Neuronal stem cell (in vitro differentiated cells): ENCODE measurements around the gene GRM4.

Source experiments
- DNase-seq: peaks from one replicate; pipeline ENCODE4 v3.0.0-alpha.2; 2013; ENCODE audit warnings: low spot score
- H2AFZ ChIP-seq: one replicate; pipeline ENCODE4 v1.6.1; 2013; ENCODE audit warnings: mild to moderate bottlenecking, low read length, inconsistent platforms
- H2AK5ac ChIP-seq: 2 replicates; pipeline ENCODE4 v1.6.1; 2013; ENCODE audit warnings: low read depth, mild to moderate bottlenecking, inconsistent platforms, low read length, moderate library complexity, mixed read lengths
- H2BK120ac ChIP-seq: 2 replicates; pipeline ENCODE4 v1.6.1; 2013; ENCODE audit warnings: low read depth, mild to moderate bottlenecking, inconsistent platforms, low read length, moderate library complexity, mixed read lengths
- H2BK12ac ChIP-seq: one replicate; pipeline ENCODE4 v1.6.1; 2013; ENCODE audit warnings: low read length, inconsistent platforms
- H2BK15ac ChIP-seq: 2 replicates; pipeline ENCODE4 v1.6.1; 2013; ENCODE audit warnings: mild to moderate bottlenecking, low read length, inconsistent platforms, mixed read lengths
- H2BK5ac ChIP-seq: one replicate; pipeline ENCODE4 v1.6.1; 2013; ENCODE audit warnings: inconsistent platforms, mild to moderate bottlenecking, low read length, moderate library complexity
- H3K14ac ChIP-seq: one replicate; pipeline ENCODE4 v1.6.1; 2013; ENCODE audit warnings: low read length, inconsistent platforms
- H3K18ac ChIP-seq: 2 replicates; pipeline ENCODE4 v1.6.1; 2013; ENCODE audit warnings: low read length, inconsistent platforms
- H3K23ac ChIP-seq: 2 replicates; pipeline ENCODE4 v1.6.1; 2013; ENCODE audit warnings: low read depth, mild to moderate bottlenecking, mixed read lengths, low read length, inconsistent platforms; ENCODE audit not compliant: poor library complexity
- H3K27ac ChIP-seq: replicated peaks from 3 replicates; pipeline ENCODE4 v1.5.1; 2013; ENCODE audit warnings: low read length, inconsistent platforms
- H3K27me3 ChIP-seq, 3 experiments: 2 replicates each; pipeline ENCODE4 v1.6.1; 2013; ENCODE audit warnings: low read length in 3 of 3, mild to moderate bottlenecking in 2 of 3, inconsistent platforms in 1 of 3, low read depth in 1 of 3, mixed read lengths in 1 of 3, moderate library complexity in 1 of 3; ENCODE audit not compliant: control insufficient read depth in 3 of 3, insufficient read depth in 3 of 3
- H3K36me3 ChIP-seq, 2 donors: replicated peaks in 1 of 2; 2 replicates each; pipeline ENCODE4 v1.6.1; 2013; ENCODE audit warnings: low read length in 2 of 2; ENCODE audit not compliant: control insufficient read depth in 2 of 2, insufficient read depth in 2 of 2
- H3K4ac ChIP-seq: 2 replicates; pipeline ENCODE4 v1.6.1; 2013; ENCODE audit warnings: inconsistent platforms, mild to moderate bottlenecking, low read length, moderate library complexity
- H3K4me1 ChIP-seq, 2 donors: 1 replicate in 1 of 2; 2 replicates in 1 of 2; pipeline ENCODE4 v1.6.1; 2013; ENCODE audit warnings: low read length in 2 of 2, low read depth in 1 of 2; ENCODE audit not compliant: control insufficient read depth in 2 of 2, insufficient read depth in 1 of 2
- H3K4me2 ChIP-seq: one replicate; pipeline ENCODE4 v1.6.1; 2013; ENCODE audit warnings: mild to moderate bottlenecking, low read length, inconsistent platforms; ENCODE audit not compliant: insufficient read depth, poor library complexity, severe bottlenecking
- H3K4me3 ChIP-seq, 2 donors: 2 replicates each; pipeline ENCODE4 v1.5.1; 2013; ENCODE audit warnings: low read length in 2 of 2, mild to moderate bottlenecking in 2 of 2, inconsistent platforms in 1 of 2, moderate library complexity in 1 of 2
- H3K79me1 ChIP-seq: one replicate; pipeline ENCODE4 v1.6.1; 2013; ENCODE audit warnings: low read depth, mild to moderate bottlenecking, inconsistent platforms, low read length, moderate library complexity
- H3K9ac ChIP-seq: one replicate; pipeline ENCODE4 v1.6.1; 2013; ENCODE audit warnings: mild to moderate bottlenecking, low read depth, low read length, inconsistent platforms; ENCODE audit not compliant: poor library complexity
- H3K9me3 ChIP-seq, 2 donors: replicated peaks in 1 of 2; 2 replicates each; pipeline versions ENCODE3 to v1.6.1; 2013; ENCODE audit warnings: low read length in 2 of 2, mild to moderate bottlenecking in 2 of 2, inconsistent platforms in 1 of 2, low read depth in 1 of 2, mixed read lengths in 1 of 2, moderate library complexity in 1 of 2; ENCODE audit not compliant: control insufficient read depth in 2 of 2, insufficient read depth in 1 of 2
- H4K8ac ChIP-seq: one replicate; pipeline ENCODE4 v1.6.1; 2013; ENCODE audit warnings: low read depth, mild to moderate bottlenecking, inconsistent platforms, low read length, moderate library complexity
- H4K91ac ChIP-seq: one replicate; pipeline ENCODE4 v1.6.1; 2013; ENCODE audit warnings: low read length, low read depth, mild to moderate bottlenecking, inconsistent platforms; ENCODE audit not compliant: poor library complexity
- WGBS, 2 donors: extraction: QIAGEN DNeasy Blood & Tissue Kit; methylation state at CpG; one replicate each; pipeline ENCODE4 v1.1.7; 2013; ENCODE audit warnings: missing lambda C conversion rate in 2 of 2, mixed read lengths in 1 of 2; ENCODE audit not compliant: insufficient read length in 2 of 2, insufficient replicate concordance in 1 of 2; ENCODE audit errors: extremely low coverage in 2 of 2; 5-methylcytosine and 5-hydroxymethylcytosine counted together

The GRM4 gene

DNA sequence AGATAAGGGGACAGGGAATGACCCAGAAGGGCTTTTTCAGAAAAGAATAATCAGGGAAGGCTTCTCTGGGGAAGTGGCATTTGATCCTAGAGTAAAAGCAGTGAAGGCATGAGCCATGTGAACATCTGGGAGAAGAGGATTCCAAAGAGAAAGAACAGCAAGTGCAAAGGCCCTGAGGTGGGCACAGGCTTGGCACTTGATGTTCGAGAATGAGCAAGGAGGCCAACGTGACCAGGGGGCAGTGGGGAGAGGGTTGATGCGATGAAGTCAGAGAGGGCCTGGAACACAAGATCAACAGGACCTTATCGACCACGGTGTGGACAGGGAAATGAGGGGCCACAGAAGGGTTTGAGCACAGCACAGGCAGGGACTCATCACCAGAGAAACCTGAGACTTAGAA, 5.8 kb downstream of the GRM4 start:
- Histone ChIP-seq H2BK120ac (no peak overlapping the region), H3K9me3 (no peaks in the 10 kb centered on the region), H3K18ac (no peak overlapping the region), H2BK12ac (no peak overlapping the region), H4K91ac (no peak overlapping the region), H3K14ac (no peak overlapping the region), H2BK15ac (no peak overlapping the region), H3K79me1 (no peaks in the 10 kb centered on the region), H3K9ac (no peak overlapping the region), H3K4me1 (peaks cover 13 to 17% of the 10 kb centered on the region in 2 donors), H3K4me2 (no peak overlapping the region), H2BK5ac (no peak overlapping the region), H2AK5ac (peak overlapping the region; percentile 12), H3K27ac (no peak overlapping the region), H3K4ac (no peak overlapping the region), H2AFZ (no peak overlapping the region), H3K4me3 (no peak overlapping the region), H3K27me3 (peaks cover 7 to 91% (median 24%) of the 10 kb centered on the region in 3 experiments), H3K23ac (no peak overlapping the region), H3K36me3 (no peaks in the 10 kb centered on the region), H4K8ac (no peak overlapping the region)
- WGBS, 2 donors: no CpG with 5 or more reads among the region's 5 CpGs
- DNase-seq: no peak

DNA sequence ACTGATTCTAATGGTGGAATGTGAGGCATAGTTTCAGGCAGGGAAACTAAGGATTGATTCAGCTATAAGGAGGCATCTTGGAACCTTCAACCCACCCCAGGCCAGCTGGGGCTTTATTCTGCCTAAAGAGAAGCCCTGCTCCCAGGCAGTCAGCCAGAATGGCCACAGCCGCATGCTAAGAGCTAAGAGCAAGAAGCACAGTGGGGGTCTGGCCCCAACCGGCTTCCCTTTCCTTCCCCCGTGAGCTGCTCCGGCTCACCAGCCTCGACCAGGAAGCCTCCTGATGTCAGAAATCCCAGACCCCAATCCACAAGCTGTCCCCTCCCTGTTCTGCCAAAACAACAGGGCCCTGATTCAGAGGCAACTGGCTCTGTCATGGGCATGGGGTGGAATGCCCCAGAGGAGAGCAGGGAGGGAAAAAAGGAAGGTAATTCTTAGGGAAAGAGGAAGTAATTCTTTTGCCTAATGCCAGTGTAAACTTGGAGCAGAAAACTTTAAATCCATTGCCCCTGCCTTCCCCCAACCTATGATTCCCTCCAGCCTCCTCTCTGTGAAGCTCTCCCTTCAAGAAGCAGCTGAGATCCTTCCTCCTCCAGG, 6.9 kb downstream of the GRM4 start:
- Histone ChIP-seq H2BK15ac (no peak overlapping the region), H3K18ac (peak overlapping the region; percentile 18), H3K9ac (no peak overlapping the region), H3K23ac (no peak overlapping the region), H3K79me1 (no peaks in the 10 kb centered on the region), H3K4me1 (peaks cover 4 to 16% of the 10 kb centered on the region in 2 donors), H3K9me3 (no peaks in the 10 kb centered on the region), H3K4me2 (no peak overlapping the region), H3K14ac (no peak overlapping the region), H2BK5ac (no peak overlapping the region), H3K4me3 (no peak overlapping the region), H2BK12ac (no peak overlapping the region), H3K4ac (no peak overlapping the region), H3K27me3 (peaks cover 0 to 82% (median 13%) of the 10 kb centered on the region in 3 experiments), H3K27ac (no peak overlapping the region), H2AK5ac (no peak overlapping the region), H2AFZ (no peak overlapping the region), H3K36me3 (no peaks in the 10 kb centered on the region), H2BK120ac (no peak overlapping the region), H4K91ac (no peak overlapping the region), H4K8ac (no peak overlapping the region)
- no peak for DNase-seq
- WGBS, 2 donors: no CpG with 5 or more reads among the region's 5 CpGs

DNA sequence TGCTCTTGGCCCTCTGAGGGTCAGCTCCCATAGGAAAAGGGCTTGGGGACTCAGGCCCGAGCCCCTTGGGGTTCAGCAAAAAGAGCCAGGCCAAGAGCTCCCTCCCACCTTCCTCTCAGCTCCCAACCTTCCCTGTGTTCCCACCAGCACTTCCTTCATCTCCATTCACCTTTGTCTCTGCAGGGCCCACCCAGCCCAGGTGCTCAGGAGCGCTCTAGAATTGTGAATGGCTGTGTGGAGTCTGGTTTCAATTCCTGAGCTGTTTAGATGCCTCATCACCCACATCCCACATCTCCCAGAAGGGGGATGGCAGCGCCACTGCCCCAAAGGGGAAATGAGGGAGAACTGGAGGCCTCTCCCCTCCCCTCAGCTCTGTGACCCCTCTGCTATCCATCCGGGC, 7.7 kb downstream of the GRM4 start:
- no peak for DNase-seq
- no peak overlapping the region for H2BK15ac ChIP-seq
- peaks cover 0 to 9% of the 10 kb centered on the region in 2 donors for H3K4me1 ChIP-seq
- no peak overlapping the region for H3K27ac ChIP-seq
- no peak overlapping the region for H2AK5ac ChIP-seq
- no peaks in the 10 kb centered on the region for H3K9me3 ChIP-seq
- H3K4me3 ChIP-seq: no peak overlapping the region
- no peak overlapping the region for H2AFZ ChIP-seq
- H3K18ac ChIP-seq: peak overlapping the region; percentile 2
- peaks cover 0 to 74% (median 6%) of the 10 kb centered on the region in 3 experiments for H3K27me3 ChIP-seq
- no peak overlapping the region for H2BK5ac ChIP-seq
- no peak overlapping the region for H3K4ac ChIP-seq
- H2BK12ac ChIP-seq: no peak overlapping the region
- H3K23ac ChIP-seq: no peak overlapping the region
- WGBS, 2 donors: no CpG with 5 or more reads among the region's 4 CpGs
- no peaks in the 10 kb centered on the region for H3K36me3 ChIP-seq
- H3K9ac ChIP-seq: no peak overlapping the region
- H2BK120ac ChIP-seq: no peak overlapping the region
- H4K8ac ChIP-seq: no peak overlapping the region
- H3K4me2 ChIP-seq: no peak overlapping the region
- H3K79me1 ChIP-seq: no peaks in the 10 kb centered on the region
- H3K14ac ChIP-seq: no peak overlapping the region
- H4K91ac ChIP-seq: no peak overlapping the region

DNA sequence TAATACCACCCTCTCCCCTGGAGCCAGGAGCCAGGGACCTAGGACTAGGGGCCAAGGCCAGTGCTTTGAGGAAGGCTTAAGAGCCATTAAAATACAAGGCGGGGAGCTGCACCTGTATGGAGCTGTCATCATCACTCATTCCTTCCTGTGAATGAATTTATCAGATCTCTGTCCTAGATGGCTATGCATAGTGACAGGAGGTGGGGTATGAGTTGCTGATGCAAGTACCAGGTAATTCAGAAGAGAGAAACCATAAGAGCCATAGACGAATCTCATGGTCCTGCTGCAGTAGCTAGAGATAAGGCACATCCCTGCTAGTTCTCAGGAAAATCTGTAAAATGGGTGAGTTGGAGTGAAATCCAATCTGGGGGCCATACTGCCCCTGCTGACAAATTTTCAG, 10.3 kb downstream of the GRM4 start:
- H3K4ac ChIP-seq: no peak overlapping the region
- H2BK5ac ChIP-seq: no peak overlapping the region
- no peaks in the 10 kb centered on the region for H3K9me3 ChIP-seq
- H4K91ac ChIP-seq: no peak overlapping the region
- no CpG with 5 or more reads among the region's 2 CpGs for WGBS, 2 donors
- no peak overlapping the region for H2AK5ac ChIP-seq
- no peak overlapping the region for H2BK12ac ChIP-seq
- H3K4me3 ChIP-seq: no peak overlapping the region
- H3K27me3 ChIP-seq: peaks cover 0 to 48% (median 2%) of the 10 kb centered on the region in 3 experiments
- no peak overlapping the region for H3K4me2 ChIP-seq
- H3K18ac ChIP-seq: no peak overlapping the region
- H3K9ac ChIP-seq: no peak overlapping the region
- no peak for DNase-seq
- no peak overlapping the region for H2BK15ac ChIP-seq
- no peak overlapping the region for H2BK120ac ChIP-seq
- H3K4me1 ChIP-seq: peaks cover 3 to 15% of the 10 kb centered on the region in 2 donors
- H4K8ac ChIP-seq: no peak overlapping the region
- H3K14ac ChIP-seq: no peak overlapping the region
- H3K27ac ChIP-seq: no peak overlapping the region
- H2AFZ ChIP-seq: no peak overlapping the region
- no peak overlapping the region for H3K23ac ChIP-seq
- no peaks in the 10 kb centered on the region for H3K79me1 ChIP-seq
- no peaks in the 10 kb centered on the region for H3K36me3 ChIP-seq
